Measurements from ENCODE around the gene BEST2.
A peak's percentile ranks its signal among the peaks of the same experiment; 100 is the strongest.
"Not testable (repeated sequence)": the region's sequence is repeated elsewhere in the genome, so short reads cannot be mapped to it uniquely, and the experiment has no call there.

Gene BEST2

DNA sequence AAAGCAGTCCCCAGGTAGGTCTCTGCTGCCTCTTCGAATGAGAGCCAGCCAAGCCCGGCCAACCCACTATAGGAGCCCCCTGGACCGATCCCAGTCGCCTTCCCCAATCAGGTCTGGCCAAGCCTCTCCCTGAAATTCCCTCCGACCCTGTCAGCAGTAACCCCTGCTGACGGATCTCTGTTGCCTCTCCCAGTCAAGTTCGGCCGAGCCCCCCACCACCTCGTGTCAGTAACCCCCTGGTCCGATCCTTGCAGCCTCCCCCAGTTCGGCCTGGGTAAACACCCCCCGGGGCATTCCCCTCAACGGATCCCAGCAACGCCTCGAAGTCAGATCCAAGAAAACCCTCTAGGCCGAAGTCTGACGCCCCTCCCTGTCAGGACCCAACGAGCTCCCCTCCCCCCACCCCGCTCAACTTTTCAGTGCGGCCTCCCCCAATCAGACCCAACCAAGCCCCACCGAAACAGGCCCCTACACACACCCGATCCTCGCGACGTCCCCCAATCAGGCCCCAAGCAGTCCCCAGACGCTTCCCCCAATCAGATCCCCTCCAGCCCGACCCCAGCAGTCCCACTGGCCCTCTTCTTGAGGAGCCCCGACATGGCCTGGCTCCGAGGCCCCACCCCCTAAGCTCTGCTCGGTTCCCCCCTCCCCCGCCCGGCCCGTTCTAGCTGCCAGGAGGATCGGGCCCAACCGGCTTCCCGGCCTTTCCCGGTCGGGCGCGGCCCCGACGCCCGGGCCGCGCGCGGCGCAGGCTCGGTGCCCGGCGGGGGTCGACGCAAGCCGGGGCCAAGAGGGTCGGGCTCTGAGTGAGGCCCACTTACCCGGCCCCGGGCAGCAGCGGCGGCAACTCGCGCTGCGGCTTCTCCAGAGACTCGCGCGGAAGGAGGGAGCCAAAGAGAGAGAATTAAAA lies 29.7 kb upstream of the BEST2 start:
- peak overlapping the region; percentile 81 for H3K4me3 ChIP-seq (ENCODE audit: low read depth, low read length)
- DNase-seq (ENCODE audit: low read depth, low spot score): peak; percentile 78
- in situ Hi-C loops (cut with HindIII; ENCODE audit: low sequenced_read_pairs): no loop called here
- TF ChIP-seq, protein P1, sequence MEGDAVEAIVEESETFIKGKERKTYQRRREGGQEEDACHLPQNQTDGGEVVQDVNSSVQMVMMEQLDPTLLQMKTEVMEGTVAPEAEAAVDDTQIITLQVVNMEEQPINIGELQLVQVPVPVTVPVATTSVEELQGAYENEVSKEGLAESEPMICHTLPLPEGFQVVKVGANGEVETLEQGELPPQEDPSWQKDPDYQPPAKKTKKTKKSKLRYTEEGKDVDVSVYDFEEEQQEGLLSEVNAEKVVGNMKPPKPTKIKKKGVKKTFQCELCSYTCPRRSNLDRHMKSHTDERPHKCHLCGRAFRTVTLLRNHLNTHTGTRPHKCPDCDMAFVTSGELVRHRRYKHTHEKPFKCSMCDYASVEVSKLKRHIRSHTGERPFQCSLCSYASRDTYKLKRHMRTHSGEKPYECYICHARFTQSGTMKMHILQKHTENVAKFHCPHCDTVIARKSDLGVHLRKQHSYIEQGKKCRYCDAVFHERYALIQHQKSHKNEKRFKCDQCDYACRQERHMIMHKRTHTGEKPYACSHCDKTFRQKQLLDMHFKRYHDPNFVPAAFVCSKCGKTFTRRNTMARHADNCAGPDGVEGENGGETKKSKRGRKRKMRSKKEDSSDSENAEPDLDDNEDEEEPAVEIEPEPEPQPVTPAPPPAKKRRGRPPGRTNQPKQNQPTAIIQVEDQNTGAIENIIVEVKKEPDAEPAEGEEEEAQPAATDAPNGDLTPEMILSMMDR (IDR thresholded peaks at IDR 0.05; ENCODE audit: low read depth, low read length): no peak

DNA sequence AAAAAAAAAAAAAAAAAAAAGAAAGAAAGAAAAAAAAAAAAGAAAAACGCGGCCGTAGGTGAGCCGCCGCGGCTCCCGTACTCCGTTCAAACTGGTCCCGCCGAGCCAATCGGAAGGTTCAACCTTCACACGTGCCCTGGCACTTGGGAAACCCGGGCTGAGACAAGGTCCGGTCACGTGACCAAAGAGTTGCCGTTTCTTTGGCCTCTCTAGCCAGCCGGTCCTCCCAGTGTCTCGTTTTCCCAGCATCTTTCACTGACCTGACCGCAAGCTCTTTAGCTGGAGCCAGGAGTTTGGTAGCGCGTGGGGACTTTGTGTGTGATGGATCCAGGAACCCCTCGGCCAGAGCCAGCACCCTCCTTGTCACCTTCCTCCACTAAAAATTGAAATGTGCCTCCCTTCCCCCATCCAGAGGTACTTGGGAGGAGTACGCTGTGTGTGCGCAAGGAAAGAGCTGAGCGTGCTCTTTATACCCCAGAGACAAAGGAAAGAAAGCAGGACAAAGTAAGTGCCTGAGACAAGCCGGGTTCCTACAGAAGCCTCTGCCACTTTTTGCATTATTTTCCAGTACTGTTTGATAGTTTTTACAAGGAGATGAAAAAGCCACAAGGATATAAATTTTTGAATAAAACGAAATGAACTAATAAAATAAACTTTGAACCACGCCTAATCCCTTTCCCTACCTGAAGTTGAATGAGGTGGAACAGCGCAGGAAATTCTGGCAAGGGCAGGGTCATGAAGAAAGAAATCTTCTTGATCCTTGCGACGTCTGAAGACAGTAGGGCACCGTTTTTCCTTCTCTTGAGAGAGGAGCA lies 28.8 kb upstream of the BEST2 start:
- TF ChIP-seq, protein P1 (IDR thresholded peaks at IDR 0.05; ENCODE audit: low read depth, low read length): no peak
- peak; percentile 99 for DNase-seq (ENCODE audit: low read depth, low spot score)
- H3K4me3 ChIP-seq (ENCODE audit: low read depth, low read length): peak overlapping the region; percentile 81
- in situ Hi-C loops (cut with HindIII; ENCODE audit: low sequenced_read_pairs): no loop called here

DNA sequence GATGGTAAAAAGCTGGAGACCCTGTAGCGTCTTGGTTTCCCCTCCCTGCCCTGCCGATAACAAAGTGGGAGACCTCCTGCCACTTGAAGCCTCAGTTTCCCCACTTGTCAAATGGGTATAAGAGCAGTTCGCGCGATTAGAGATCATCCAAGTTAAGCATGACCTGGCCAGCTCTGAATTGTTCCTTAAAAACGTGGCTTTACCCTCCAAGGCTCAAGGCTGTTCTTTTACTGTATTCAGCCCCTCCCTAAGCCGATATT lies 28.3 kb upstream of the BEST2 start:
- DNase-seq (ENCODE audit: low read depth, low spot score): peak; percentile 9
- in situ Hi-C loops (cut with HindIII; ENCODE audit: low sequenced_read_pairs): no loop called here
- peak overlapping the region; percentile 81 for H3K4me3 ChIP-seq (ENCODE audit: low read depth, low read length)
- TF ChIP-seq, protein P1 (IDR thresholded peaks at IDR 0.05; ENCODE audit: low read depth, low read length): no peak

DNA sequence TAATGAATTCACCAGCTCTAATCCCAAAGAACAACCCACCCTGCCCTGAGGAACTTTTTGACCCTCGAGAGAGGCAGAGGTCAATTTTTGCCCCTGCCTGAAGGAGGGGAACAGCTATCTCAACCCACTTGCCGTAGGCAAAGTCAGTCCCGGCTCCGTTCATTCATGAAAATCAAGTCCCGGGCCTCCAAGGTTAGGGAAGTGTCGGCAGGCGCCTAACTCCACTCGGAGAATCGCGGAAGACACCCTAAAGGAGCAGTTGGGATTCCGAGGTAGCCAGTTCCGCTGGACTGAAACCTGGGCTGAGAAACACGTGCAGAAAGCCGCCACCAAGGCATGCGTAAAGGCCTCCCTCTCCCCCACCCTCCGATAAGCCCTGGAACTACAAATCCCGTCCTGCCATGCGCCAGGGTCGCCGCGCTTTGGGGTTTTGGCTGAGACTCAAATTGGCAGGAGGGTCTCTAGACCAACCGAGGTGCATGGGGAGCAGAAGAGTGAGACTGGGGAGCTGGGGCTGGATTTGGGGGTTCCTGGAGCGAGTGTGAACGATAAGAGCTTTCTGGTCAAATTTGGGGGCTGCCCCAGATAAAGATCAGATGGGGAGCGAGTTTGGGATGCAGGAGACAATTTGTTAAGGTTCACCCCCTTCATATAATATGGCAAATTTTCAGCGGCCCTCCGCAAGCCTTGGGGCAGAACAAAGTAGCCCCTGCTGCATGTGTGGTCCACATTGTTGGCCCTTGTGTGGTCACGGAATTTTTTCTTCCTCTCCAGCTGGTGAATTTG lies 27.8 kb upstream of the BEST2 start, which contains the start of gene TNPO2:
TNPO2 (minus strand) TSS at position 292 of the 786 bp plus-strand sequence. CDS start 2,955 bp downstream, outside the sequence.
- in situ Hi-C loops (cut with HindIII; ENCODE audit: low sequenced_read_pairs): no loop called here
- DNase-seq (ENCODE audit: low read depth, low spot score): peak; percentile 60
- TF ChIP-seq, protein P1 (IDR thresholded peaks at IDR 0.05; ENCODE audit: low read depth, low read length): no peak
- peak within 1 kb of the TSS; percentile 81 for H3K4me3 ChIP-seq (ENCODE audit: low read depth, low read length)

DNA sequence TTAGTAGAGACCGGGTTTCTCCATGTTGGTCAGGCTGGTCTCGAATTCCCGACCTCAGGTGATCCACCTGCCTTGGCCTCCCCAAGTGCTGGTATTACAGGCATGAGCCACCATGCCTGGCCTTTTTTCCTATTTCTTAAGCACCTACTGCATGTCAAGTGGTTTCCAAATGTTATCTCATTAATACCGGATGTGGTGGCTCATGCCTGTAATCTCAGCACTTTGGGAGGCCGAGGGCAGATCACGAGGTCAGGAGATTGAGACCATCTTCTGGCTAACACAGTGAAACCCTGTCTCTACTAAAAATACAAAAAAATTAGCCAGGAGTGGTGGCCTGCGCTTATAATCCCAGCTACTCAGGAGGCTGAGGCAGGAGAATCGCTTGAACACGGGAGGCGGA lies 26.0 kb upstream of the BEST2 start:
- DNase-seq (ENCODE audit: low read depth, low spot score); in situ Hi-C loops (cut with HindIII; ENCODE audit: low sequenced_read_pairs); H3K4me3 ChIP-seq (ENCODE audit: low read depth, low read length): not testable (repeated sequence)

DNA sequence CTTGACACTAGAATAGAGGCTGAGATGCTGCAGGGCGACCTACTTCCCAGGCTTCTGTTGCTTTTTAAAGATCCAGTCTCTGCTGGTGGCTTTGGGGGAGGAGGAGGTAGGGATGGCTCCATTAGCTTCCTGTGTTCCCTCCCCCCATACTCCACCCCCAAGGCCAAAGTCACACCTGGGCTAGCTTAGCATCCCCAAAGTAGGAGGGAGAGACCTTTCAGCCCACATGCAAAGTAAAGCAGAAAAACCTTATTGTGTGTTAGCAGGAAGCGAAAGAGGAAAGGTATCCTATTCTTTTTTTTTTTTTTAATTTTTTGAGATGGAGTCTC lies 24.6 kb upstream of the BEST2 start:
- TF ChIP-seq, protein P1 (IDR thresholded peaks at IDR 0.05; ENCODE audit: low read depth, low read length): no peak
- in situ Hi-C loops (cut with HindIII; ENCODE audit: low sequenced_read_pairs): no loop called here
- DNase-seq (ENCODE audit: low read depth, low spot score): no peak
- H3K4me3 ChIP-seq (ENCODE audit: low read depth, low read length): no peak overlapping the region

Data from astrocyte of the spinal cord (primary cell).